OCI-LY1 (cell line): ENCODE measurements around the gene PHACTR4.
A peak's percentile ranks its signal among the peaks of the same experiment; 100 is the strongest.
"Not testable (repeated sequence)": the region's sequence is repeated elsewhere in the genome, so short reads cannot be mapped to it uniquely, and the experiment has no call there.

Experiments used
- H2AFZ ChIP-seq: fragments of 200-600 bp; sonication (generic), shearing (Covaris generic); 2 replicates; pipeline ENCODE4 v1.6.0; 2014; ENCODE audit warnings: antibody characterized with exemption, mild to moderate bottlenecking, low read length
- H3F3A ChIP-seq: fragments of 200-600 bp; sonication (generic), shearing (Covaris generic); 2 replicates; pipeline ENCODE4 v1.6.0; 2014; ENCODE audit warnings: mild to moderate bottlenecking, antibody characterized with exemption, low read length, moderate library complexity; ENCODE audit not compliant: insufficient read depth
- H3K27ac ChIP-seq: fragments of 200-600 bp; sonication (generic); 2 replicates; pipeline ENCODE4 v1.5.1; 2014; ENCODE audit warnings: low read length, mixed run types, mild to moderate bottlenecking, low read depth; ENCODE audit not compliant: poor library complexity, severe bottlenecking
- H3K27me3 ChIP-seq: fragments of 200-600 bp; sonication (generic); 2 replicates; pipeline ENCODE4 v1.6.0; 2014; ENCODE audit warnings: antibody characterized with exemption, mild to moderate bottlenecking, low read length, moderate library complexity; ENCODE audit not compliant: insufficient read depth
- H3K36me3 ChIP-seq: fragments of 200-600 bp; sonication (generic); 2 replicates; pipeline ENCODE4 v1.6.1; 2014; ENCODE audit warnings: mild to moderate bottlenecking, antibody characterized with exemption, low read length, moderate library complexity, mixed read lengths; ENCODE audit not compliant: insufficient read depth
- H3K4me1 ChIP-seq: fragments of 200-600 bp; sonication (generic); 2 replicates; pipeline ENCODE4 v1.5.1; 2014; ENCODE audit warnings: mild to moderate bottlenecking, low read length, moderate library complexity; ENCODE audit not compliant: insufficient read depth, severe bottlenecking
- H3K4me2 ChIP-seq: fragments of 200-600 bp; sonication (generic), shearing (Covaris generic); 2 replicates; pipeline ENCODE4 v1.6.1; 2014; ENCODE audit warnings: low read length
- H3K4me3 ChIP-seq: fragments of 200-600 bp; sonication (generic); 2 replicates; pipeline ENCODE4 v1.5.1; 2014; ENCODE audit warnings: low read length, low read depth, mild to moderate bottlenecking, mixed read lengths; ENCODE audit not compliant: poor library complexity, severe bottlenecking
- H3K79me2 ChIP-seq: fragments of 200-600 bp; shearing (Covaris generic); 2 replicates; pipeline ENCODE4 v1.6.1; 2016; ENCODE audit warnings: mixed run types, low read length, mixed read lengths; ENCODE audit not compliant: insufficient read depth
- H3K9ac ChIP-seq: fragments of 200-600 bp; sonication (generic), shearing (Covaris generic); 2 replicates; pipeline ENCODE4 v1.6.1; 2014; ENCODE audit warnings: mild to moderate bottlenecking, low read length, mixed read lengths
- H3K9me2 ChIP-seq: fragments of 200-600 bp; sonication (generic), shearing (Covaris generic); 2 replicates; pipeline ENCODE4 v1.6.1; 2014; ENCODE audit warnings: low read depth, mild to moderate bottlenecking, low read length, mixed read lengths
- H3K9me3 ChIP-seq: fragments of 200-600 bp; shearing (Covaris generic); 2 replicates; pipeline ENCODE4 v1.6.1; 2014; ENCODE audit warnings: low read length, mixed read lengths
- H4K20me1 ChIP-seq: fragments of 200-600 bp; sonication (generic), shearing (Covaris generic); 2 replicates; pipeline ENCODE4 v1.6.0; 2016; ENCODE audit warnings: mild to moderate bottlenecking, low read length; ENCODE audit not compliant: insufficient read depth
- EZH2 ChIP-seq: fragments of 200-600 bp; sonication (generic), shearing (Covaris generic); IDR thresholded peaks from 2 replicates; pipeline ENCODE4 v1.8.0; 2017; ENCODE audit warnings: borderline replicate concordance, mixed run types, mild to moderate bottlenecking, antibody characterized with exemption, low read length, moderate library complexity, mixed read lengths
- TF ChIP-seq, protein P1 (sequence below): fragments of 200-600 bp; sonication (generic), shearing (Covaris generic); IDR thresholded peaks from 2 replicates; pipeline ENCODE4 v1.5.1; 2017; ENCODE audit warnings: mild to moderate bottlenecking, antibody characterized with exemption, low read length, moderate library complexity, mixed read lengths

Gene PHACTR4

DNA sequence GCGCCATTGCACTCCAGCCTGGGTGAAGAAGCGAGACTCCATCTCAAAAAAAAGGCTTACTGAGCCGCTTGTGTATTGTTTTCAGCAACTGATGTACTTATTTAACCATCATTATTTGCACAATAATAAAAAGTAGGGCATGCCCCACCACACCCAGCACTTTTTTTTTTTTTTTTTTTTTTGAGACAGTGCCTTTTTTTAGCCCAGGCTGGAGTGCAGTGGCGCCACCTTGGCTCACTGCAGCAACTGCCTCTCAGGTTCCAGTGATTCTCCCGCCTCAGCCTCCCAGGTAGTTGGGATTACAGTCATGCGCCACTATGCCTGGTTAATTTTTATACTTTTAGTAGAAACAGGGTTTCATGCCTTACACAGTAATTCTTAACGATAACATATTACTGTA, 171.1 kb downstream of the PHACTR4 start:
- no peaks in the 10 kb centered on the region for H4K20me1 ChIP-seq
- no peak for TF ChIP-seq EZH2
- TF ChIP-seq, protein P1, sequence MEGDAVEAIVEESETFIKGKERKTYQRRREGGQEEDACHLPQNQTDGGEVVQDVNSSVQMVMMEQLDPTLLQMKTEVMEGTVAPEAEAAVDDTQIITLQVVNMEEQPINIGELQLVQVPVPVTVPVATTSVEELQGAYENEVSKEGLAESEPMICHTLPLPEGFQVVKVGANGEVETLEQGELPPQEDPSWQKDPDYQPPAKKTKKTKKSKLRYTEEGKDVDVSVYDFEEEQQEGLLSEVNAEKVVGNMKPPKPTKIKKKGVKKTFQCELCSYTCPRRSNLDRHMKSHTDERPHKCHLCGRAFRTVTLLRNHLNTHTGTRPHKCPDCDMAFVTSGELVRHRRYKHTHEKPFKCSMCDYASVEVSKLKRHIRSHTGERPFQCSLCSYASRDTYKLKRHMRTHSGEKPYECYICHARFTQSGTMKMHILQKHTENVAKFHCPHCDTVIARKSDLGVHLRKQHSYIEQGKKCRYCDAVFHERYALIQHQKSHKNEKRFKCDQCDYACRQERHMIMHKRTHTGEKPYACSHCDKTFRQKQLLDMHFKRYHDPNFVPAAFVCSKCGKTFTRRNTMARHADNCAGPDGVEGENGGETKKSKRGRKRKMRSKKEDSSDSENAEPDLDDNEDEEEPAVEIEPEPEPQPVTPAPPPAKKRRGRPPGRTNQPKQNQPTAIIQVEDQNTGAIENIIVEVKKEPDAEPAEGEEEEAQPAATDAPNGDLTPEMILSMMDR = peak; percentile 15; the same call in 1 of the 2 replicates
- H3K79me2 ChIP-seq = no peaks in the 10 kb centered on the region
- H2AFZ ChIP-seq = no peak overlapping the region
- H3K4me3 ChIP-seq = no peak overlapping the region
- H3K9me2 ChIP-seq = no peaks in the 10 kb centered on the region
- no peaks in the 10 kb centered on the region for H3F3A ChIP-seq
- peaks cover 7% of the 10 kb centered on the region for H3K4me1 ChIP-seq
- H3K4me2 ChIP-seq = no peak overlapping the region
- H3K9me3 ChIP-seq = no peaks in the 10 kb centered on the region
- H3K9ac ChIP-seq = no peak overlapping the region
- no peak overlapping the region for H3K27ac ChIP-seq
- H3K36me3 ChIP-seq = peaks cover 38% of the 10 kb centered on the region
- H3K27me3 ChIP-seq = no peaks in the 10 kb centered on the region

GRCh38 chr1:28541414-28542015, 172.0 kb downstream of the PHACTR4 start:
- H3K27ac ChIP-seq, H3K4me3 ChIP-seq, H3K9me3 ChIP-seq, H3K9ac ChIP-seq, H3K4me2 ChIP-seq, H3K27me3 ChIP-seq, H3F3A ChIP-seq, H4K20me1 ChIP-seq, H3K4me1 ChIP-seq, H3K9me2 ChIP-seq, H3K79me2 ChIP-seq, H2AFZ ChIP-seq: not testable (repeated sequence)
- H3K36me3 ChIP-seq = peaks cover 29% of the 10 kb centered on the region

GRCh38 chr1:28545246-28545628, 175.7 kb downstream of the PHACTR4 start:
- Histone ChIP-seq H3K36me3 (no peaks in the 10 kb centered on the region), H2AFZ (no peak overlapping the region), H3K9me3 (no peaks in the 10 kb centered on the region), H3K79me2 (no peaks in the 10 kb centered on the region), H3K27ac (no peak overlapping the region), H3K4me3 (no peak overlapping the region), H3K9ac (no peak overlapping the region), H4K20me1 (no peaks in the 10 kb centered on the region), H3F3A (no peaks in the 10 kb centered on the region), H3K27me3 (no peaks in the 10 kb centered on the region), H3K4me2 (no peak overlapping the region), H3K4me1 (peaks cover 8% of the 10 kb centered on the region), H3K9me2 (no peaks in the 10 kb centered on the region)
- no peak for TF ChIP-seq EZH2
- TF ChIP-seq, protein P1 = no peak

DNA sequence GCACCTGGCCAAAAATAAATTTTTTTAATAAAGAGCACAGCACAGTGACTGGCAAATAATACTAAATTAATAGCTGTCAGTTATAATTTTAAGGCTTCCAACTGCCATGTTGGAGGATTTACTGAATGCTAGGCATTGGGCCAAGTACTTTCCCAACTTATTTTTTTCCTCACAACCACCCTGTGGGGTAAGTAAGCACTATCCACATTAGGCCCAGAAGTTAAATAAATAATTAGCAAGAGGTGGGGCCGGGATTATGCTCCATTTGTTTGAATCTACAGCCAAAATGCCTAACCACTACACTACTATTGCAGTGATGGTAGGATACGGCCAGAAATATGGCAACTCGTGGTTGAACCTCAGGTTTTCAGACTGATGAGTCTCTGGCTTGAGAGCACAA, 178.8 kb downstream of the PHACTR4 start:
- H3K27ac ChIP-seq = no peak overlapping the region
- H4K20me1 ChIP-seq = no peaks in the 10 kb centered on the region
- H3K4me2 ChIP-seq = no peak overlapping the region
- H3F3A ChIP-seq = no peaks in the 10 kb centered on the region
- no peak overlapping the region for H3K9ac ChIP-seq
- H3K9me3 ChIP-seq = no peaks in the 10 kb centered on the region
- H3K4me1 ChIP-seq = peaks cover 19% of the 10 kb centered on the region
- H3K9me2 ChIP-seq = no peaks in the 10 kb centered on the region
- H3K36me3 ChIP-seq = no peaks in the 10 kb centered on the region
- TF ChIP-seq, protein P1 = no peak
- no peak for TF ChIP-seq EZH2
- H2AFZ ChIP-seq = no peak overlapping the region
- H3K4me3 ChIP-seq = no peak overlapping the region
- H3K27me3 ChIP-seq = no peaks in the 10 kb centered on the region
- no peaks in the 10 kb centered on the region for H3K79me2 ChIP-seq
